ENCODE data around the gene SOD2.
"Not testable (repeated sequence)": the region's sequence is repeated elsewhere in the genome, so short reads cannot be mapped to it uniquely, and the experiment has no call there.

The SOD2 gene

DNA sequence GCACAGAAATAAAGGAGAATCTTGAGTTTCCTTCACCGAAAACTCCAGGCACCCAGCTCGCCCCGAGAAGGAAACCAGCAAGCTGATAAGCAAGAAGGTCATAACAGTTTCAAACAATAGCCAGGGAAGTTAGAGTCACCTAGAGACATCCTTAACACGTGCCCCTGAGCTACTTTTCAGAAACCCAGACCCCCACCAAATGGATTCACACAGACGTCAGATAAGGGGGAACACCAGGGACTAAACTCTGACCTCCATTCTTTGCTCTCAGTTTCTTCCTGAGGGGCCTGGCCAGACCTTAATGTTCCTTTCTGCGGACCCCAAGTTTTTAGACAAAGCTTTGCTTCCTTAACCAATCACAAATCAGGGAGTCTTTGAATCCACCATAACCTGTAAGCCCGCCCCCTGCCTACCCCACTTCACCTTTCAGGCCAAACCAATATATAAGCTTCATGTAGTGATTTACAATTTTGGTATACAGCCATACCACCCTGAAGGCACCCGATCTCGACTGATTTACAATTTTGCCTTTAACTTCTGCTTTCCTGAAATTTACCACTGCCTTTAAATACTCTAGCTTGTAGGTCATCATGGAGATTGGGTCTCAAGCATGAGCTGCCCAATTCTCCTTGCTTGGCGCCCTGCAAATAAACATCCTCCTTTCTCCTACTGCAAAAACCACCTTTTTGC lies 11.7 kb downstream of the SOD2 start:
- DNase-seq: no peak

DNA sequence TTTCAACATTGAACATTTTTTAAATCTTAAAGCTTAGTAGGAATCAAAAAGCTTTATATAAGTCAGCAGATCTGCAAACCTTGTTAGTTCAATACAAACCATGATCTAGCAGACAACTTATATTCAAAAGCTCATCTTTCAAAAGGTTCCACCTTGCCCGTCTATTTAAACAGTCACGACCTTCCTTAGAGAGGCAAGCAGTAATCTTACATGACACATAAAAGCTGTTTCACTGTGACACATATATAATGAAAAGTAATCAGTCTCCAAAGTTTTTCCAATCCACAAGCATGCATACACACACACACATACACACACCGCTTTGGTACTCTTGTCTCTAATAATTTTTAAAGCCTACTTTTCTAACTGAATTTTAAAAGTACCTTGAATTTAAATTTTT lies 12.9 kb downstream of the SOD2 start:
- no peak for DNase-seq

DNA sequence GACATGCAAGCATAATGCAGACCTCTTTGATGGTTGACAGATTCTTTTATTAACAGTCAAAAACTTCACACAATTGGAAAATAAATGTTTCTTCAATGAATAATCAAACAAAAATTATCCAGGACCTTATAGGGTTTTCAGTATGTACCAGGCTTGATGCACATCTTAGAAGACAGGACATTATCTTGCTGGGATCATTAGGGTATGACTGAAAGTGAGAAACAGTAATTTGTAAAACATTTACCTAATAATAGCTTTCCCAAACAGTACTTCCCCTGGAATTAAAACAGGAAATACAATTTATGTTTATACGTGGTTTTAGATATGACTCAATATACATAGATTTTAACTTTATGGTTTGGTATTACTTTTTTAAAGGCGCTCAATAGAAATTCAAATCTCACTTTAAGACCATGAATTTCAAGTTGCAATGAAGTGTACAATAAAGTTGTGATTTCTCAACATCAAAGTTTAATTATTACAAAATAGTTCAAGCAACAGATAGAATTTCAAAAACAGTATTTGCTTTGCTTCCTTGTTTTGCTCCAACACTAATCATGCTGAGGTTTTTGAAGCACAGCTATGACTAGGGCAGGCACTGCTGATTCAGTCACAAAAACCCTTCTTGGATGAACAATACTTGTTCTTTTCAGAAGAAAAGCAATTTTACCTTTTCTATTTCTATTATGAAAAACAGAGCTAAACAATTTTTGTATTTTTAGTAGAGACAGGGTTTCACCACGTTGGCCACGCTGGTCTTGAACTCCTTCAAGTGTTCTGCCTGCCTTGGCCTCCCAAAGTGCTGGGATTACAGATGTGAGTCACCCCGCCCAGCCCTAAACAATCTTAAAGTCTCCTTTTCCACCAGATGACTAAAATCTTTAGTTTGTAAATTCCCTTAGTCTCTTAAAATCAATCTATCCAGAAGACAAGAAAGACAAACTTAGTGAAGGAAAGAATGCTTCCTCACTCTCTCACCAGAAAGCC lies 13.7 kb downstream of the SOD2 start:
- no peak for DNase-seq

DNA sequence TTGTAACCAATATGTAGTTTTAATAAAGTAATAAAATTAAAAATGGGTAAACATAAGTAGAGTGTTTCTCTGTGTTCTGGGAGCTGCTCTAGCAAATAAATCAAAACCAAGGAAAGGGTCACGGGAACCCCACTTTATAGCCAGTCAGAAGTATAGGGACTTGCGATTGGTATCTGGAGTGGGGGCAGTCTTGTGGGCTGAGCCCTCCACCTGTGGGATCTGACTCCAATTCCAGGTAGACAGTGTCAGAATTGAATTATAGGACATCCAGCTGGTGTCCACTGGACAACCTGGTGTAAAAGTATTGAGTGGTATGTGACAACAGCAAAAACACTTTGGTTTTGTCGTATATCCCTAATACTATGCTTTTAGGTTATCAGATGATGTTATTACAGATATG lies 14.5 kb downstream of the SOD2 start:
- DNase-seq: no peak

DNA sequence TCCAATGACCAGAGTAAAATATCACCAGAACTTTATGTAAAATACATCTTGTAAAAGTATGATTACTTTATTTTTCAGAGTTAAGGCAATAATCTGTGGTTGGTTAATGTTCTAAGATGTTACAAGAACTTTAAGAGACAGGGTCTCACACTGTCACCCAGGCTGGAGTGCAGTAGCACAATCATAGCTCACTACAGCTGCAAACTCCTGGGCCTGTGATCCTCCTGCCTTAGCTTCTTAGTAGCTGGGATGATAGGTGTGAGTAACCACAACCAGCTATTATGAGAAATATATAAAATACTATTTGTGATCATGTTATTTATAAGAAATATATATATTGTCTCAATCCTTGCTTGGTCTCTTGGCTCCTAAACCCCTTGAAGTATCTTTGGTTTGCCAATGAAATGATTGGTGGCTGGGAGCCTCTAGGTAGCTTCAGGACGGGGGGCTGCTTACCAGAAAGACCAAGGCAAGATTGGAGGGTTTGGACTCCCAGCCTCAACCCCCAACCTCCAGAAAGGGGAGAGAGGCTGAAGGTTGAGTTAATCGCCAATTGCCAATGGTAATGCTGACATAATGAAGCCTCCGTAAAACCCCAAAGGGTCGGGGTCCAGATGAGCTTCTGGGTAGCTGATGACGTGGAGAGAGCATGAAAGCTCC lies 15.4 kb downstream of the SOD2 start:
- no peak for DNase-seq

DNA sequence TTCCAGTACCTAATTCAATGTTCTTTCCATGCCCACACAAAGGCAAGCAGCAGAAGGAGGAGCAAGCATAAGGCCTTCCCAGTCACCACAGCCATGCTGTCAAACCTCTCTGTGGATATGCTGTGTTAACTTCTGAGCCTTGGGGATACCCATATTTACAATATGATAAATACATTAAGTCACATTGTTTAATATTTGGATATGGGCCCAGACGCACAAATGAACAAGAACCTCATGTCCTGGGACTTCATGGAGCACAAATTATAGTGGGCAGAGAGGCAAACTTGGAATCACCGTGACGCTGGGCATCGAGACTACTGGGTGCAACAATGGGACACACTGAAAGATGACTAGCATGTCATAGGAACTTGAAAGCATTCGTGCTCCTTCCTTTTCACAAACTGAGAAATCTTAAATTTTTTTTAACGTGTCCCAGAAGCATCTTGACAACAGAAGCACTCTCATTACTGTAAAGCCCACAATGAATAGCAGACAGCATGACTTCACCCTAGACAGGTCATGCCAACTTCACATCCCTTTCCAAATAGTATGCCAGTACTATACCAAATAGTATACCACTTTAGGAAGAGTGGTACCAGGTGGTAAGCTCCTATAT lies 16.0 kb downstream of the SOD2 start:
- no peak for DNase-seq

DNA sequence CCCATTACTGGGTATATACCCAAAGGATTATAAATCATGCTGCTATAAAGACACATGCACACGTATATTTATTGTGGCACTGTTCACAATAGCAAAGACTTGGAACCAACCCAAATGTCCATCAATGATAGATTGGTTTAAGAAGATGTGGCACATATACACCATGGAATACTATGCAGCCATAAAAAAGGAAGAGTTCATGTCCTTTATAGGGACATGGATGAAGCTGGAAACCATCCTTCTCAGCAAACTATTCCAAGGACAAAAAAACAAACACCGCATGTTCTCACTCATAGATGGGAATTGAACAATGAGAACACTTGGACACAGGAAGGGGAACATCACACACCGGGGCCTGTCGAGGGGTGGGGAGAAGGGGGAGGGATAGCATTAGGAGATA lies 16.8 kb downstream of the SOD2 start:
- DNase-seq: not testable (repeated sequence)

DNA sequence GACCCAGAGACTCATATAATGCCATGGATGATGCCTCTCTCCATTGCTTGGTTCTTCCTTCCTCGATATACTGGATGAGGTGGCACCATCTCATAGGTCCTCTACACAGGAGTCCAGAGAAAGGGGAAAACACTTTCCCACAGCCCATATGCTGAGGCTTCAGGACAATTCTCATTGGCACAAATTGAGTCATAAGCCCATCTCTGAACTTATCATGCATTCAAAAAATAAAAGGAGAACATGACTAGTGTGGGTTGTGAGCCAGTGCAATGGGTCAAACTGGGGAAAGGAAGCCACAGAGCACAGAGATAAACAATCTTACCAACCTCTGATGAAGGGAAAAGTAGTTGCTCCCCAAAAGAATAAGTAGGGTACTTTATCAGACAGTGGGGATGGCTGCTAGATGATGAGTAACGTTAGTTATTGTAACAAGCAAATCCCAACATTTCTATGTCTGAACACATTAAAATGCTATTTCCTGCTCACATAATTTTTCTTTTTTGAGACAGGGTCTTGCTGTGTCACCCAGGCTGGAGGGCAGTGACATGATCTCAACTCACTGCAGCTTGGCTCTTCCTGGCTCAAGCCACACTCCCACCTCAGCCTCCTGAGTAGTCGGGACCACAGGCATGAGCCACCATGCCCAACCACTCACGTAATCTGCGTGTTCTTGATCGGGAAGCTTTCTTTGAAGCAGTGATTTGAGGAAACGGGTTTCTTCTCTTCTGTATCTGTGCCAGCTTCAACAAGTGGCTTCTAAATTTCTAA lies 27.0 kb downstream of the SOD2 start:
- DNase-seq: no peak

DNA sequence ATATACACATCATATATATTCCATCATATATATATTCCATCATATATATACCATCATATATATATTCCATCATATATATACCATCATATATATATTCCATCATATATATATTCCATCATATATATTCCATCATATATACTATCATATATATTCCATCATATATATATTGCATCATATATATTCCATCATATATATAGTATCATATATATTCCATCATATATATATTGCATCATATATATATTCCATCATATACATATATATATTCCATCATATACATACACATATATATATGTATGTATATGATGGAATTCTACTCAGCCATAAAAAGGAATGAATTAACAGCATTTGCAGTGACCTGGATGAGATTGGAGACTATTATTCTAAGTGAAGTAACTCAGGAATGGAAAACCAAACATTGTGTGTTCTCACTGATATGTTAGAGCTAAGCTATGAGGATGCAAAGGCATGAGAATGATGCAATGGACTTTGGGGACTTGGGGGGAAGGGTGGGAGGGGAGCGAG lies 29.6 kb downstream of the SOD2 start:
- DNase-seq: not testable (repeated sequence)

DNA sequence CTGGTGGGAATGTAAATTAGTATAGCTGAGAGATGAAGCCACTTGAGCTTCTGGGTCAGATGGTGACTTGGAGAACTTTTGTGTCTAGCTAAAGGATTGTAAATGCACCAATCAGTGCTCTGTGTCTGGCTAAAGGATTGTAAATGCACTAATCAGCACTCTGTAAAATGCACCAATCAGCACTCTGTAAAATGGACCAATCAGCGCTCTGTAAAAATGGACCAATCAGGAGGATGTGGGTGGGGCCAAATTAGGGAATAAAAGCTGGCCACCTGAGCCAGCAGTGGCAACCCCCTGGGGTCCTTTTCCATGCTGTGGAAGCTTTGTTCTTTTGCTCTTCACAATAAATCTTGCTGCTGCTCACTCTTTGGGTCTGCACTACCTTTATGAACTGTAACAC lies 31.1 kb downstream of the SOD2 start:
- DNase-seq: not testable (repeated sequence)

DNA sequence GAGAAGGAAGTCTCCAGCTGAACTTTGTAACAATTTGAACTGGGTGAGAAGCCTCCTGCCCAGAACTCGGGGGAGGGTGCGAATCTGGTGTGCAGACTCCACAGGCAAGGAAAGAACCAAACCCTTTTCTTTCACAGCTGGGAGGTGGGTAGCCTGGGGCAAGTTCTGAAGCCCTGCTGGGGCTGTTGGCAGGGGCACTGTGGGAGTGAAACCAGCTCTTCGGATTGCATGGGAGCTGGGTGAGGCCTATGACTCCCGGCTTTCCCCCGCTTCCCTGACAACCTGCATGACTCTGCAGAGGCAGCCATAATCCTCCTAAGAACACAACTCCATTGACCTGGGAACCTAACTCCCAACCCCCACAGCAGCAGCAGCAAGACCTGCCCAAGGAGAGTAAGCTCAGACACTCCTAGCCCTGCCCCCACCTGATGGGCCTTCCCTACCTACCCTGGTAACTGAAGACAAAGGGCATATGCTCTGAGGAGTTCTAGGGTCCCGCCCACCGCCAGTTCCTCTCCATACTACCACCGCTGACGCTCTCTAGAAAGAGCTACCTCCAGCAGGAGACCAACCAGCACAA lies 37.5 kb downstream of the SOD2 start:
- DNase-seq: no peak

DNA sequence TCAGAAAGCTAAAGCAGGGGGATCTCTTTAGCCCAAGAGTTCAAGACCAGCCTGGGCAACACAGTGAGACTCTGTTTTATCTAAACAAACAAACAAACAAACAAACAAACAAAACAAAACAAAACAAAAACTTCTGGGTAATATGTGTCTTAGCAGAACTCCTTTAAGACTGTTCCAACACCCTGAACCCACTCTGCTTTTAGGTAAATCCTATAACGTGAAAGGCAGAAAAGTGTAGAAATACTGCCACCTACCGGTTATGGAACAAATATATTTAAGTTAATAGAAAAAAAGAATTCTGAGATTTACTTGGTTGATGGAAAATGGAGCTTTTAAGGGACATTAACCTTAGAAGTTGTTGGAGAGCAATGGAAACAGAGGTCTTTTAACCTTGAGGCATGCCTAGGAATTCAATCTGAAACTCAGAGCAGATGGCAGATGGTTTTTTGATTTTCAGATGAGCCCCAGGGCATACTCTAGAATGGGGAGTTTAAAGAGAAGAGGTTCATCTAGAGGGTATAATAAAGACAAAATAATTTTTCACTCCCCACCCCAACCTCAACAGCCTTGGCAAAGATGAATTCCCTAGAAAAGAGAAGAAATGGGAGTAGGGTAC lies 38.5 kb downstream of the SOD2 start:
- DNase-seq: no peak

DNA sequence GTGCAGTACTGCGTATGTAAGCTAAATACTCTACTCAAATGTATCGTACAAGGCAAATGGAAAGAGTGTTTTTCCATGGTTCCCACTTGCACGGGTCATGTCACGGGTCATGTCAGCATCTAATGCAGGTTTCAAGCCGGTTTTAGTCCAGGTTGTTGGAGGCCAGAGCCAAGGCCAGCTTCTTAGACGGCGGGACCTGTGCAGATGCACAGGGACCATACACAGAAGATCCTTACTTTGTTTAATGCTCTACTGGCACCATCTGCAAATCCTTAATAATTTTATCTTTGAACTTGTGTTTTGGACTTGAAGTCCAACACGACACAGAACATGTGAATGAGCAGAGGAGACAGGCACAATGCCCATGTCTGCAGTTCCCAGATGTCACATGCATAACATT lies 42.7 kb downstream of the SOD2 start:
- DNase-seq: no peak

DNA sequence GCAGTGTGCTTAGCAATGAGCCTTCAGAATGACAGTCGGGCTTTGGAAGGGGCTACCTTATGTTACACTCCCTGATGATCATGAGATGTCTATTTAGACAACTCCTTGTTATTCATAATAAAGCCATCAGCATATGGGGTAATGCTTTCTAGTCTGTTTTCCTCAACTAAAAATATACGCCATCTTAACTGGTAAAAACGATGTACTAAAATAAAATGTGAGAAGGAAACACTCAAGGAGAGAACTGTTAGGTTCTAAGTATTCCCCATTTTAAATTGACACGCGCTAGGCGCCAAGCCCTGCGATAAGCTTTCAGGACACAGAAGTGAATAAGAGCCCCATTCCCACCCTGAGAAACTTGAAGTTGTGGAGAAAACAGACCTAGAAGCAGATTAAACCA lies 43.6 kb downstream of the SOD2 start:
- DNase-seq: no peak

DNA sequence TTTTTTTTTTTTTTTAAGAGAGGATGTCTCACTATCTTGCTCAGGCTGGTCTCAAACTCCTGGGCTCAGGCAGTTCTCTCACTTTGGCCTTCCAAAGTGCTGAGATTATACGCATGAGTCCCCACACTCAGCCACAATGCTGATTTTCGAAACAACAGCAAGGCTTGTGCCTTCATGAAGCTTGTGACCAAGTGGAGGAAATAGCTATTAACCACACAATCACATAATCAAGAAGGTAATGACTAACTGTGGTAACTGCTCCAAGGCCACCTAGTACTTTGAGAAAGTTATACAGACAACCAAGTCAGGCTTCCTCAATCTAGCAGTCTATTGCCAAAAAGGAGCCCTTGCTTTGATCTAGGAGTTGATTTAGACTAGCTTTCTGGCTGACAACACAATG lies 46.3 kb downstream of the SOD2 start:
- no peak for DNase-seq

DNA sequence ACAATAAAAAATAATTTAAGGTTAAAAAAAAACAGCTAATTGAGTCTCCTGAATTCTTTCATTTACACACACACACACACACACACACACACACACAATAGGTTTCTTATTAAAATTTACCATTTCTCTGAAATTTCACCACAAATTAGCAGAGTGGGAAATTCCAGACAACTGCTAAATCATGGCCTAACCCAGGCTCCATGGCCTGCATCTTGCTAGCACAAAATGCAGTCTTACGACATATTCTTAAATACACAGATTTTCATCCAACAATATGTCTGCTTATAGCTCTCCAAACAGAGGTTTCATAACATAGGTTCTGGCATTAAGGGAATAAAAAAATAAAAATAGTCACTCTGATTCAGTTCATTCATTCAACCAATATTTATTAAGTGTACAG lies 46.9 kb downstream of the SOD2 start:
- no peak for DNase-seq

DNA sequence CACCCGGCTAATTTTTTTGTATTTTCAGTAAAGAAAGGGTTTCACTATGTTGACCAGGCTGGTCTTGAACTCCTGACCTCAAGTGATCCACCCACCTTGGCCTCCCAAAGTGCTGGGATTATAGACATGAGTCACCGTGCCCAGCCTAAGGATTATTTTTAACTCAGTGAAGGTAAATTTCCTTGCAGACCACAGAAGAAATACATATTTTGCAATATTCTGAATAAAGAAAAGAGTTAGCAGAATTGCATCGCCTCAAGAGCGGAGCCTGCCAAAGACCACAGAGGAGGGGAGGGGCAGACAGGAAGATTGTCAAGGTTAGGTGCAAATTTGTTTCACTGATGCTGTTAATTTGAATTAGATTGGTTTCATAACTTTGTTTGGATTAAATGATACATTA lies 47.4 kb downstream of the SOD2 start:
- DNase-seq: no peak
